LNCAP (cell line): ENCODE measurements around the gene GRIK3.

Experiments used
- TF ChIP-seq, protein P1 (sequence below): fragments of 450-650 bp; IDR thresholded peaks from 2 replicates; pipeline ENCODE4 v1.5.1; 2017; ENCODE audit warnings: mild to moderate bottlenecking

The GRIK3 gene

DNA sequence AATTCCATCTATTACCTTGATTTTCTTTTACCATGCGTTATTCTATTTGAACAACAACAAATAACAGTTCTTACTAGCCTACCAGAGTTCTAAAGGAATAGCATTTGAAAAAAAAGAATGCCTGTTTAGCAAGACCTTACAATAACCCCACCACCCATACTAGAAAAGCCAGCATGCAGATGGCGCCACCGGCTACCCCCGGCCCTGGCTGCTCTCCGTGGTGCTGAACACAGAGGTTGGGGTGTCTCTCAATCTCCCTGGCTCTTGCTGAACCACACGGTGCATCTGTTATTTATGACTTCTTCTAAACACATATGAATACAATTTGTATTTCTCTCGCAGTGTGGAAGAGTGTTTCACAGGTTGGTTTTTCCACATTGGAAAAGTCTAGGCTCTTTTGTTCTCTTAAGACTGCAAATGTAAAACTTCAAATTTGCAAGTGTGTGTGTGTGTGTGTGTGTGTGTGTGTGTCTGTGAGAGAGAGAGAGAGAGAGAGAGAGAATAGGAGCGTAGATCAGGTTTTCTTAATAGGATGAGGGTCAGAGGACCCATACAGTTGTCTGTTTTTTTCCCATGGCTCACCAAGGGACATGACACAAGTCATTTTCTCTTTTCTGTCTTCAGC is 13.6 kb downstream of the GRIK3 start:
- TF ChIP-seq, protein P1, sequence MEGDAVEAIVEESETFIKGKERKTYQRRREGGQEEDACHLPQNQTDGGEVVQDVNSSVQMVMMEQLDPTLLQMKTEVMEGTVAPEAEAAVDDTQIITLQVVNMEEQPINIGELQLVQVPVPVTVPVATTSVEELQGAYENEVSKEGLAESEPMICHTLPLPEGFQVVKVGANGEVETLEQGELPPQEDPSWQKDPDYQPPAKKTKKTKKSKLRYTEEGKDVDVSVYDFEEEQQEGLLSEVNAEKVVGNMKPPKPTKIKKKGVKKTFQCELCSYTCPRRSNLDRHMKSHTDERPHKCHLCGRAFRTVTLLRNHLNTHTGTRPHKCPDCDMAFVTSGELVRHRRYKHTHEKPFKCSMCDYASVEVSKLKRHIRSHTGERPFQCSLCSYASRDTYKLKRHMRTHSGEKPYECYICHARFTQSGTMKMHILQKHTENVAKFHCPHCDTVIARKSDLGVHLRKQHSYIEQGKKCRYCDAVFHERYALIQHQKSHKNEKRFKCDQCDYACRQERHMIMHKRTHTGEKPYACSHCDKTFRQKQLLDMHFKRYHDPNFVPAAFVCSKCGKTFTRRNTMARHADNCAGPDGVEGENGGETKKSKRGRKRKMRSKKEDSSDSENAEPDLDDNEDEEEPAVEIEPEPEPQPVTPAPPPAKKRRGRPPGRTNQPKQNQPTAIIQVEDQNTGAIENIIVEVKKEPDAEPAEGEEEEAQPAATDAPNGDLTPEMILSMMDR: peak; percentile 35

DNA sequence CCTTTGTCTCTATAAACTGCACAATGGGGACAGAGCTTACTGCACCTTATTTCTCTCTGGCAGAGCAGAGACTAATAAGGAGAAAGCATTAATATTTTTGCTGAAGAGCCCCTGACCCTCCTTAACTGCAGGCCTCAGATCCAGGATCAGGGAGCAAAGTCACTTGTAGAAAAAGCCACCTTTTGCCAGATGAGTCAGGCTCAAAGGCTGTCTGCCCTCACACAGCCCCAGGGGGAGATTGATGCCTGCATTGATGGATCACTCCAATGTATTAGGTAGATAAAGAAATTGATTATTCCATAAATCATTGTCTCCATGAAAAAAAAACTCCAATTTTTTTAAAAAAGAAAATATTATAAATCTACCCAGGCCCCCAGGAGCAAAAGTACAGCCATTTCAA is 15.8 kb downstream of the GRIK3 start:
- TF ChIP-seq, protein P1: no peak

DNA sequence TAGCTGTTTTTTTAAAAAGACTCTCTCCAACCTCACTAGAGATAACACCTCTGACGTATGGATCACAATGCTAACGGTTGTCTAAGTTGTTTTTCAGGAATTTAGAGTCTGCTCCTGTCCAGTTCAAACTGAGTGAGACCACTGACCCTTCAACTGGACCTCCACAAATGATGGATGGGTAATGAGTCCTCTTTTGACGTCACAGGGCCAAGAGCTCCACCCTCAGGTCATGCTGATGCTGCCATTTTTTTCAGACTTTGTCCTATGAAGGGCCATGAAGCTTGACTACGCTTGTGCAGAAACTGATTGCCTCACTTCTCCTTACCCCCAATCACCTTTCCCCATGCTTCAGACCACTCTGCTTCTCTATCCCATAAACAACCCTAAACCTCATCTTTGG is 16.6 kb downstream of the GRIK3 start:
- TF ChIP-seq, protein P1: no peak

DNA sequence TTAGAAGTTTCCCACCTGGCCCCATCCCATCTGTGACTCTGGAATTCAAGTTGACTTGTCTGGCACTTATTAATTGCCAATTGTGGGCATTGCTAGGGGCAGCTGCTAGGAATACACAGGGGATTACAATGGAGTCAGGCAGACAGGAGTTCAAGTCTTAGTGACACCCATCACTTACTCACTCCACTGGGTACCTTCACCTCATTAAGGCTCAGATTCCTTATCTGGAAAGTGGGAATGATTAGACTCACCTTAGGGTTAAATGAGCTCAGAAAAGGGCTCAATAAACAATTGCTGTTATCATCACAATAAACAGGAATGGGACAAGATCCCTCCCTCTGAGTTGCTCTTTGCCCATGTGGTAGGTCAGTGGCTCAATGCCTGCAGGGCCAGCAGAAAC is 18.2 kb downstream of the GRIK3 start:
- TF ChIP-seq, protein P1: no peak

DNA sequence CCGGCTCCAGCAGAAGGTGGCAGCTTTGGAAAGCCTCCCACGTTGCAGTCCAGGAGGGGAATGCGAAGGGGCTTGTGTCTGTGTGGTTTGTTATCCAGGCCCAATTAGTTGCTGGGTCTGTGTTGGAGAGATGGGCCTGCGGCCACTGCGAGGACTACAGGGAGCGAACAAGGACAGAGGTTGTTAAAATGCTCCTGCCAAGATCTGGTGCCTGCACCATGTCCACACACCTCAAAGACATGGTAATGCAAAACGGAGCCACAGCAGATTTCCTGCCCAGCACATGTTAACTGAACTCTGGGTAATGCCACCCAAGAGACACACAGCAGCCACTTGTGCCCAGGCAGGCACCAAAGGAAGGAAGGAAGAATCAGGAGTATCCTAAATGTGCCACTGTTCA is 18.6 kb downstream of the GRIK3 start:
- TF ChIP-seq, protein P1: no peak

DNA sequence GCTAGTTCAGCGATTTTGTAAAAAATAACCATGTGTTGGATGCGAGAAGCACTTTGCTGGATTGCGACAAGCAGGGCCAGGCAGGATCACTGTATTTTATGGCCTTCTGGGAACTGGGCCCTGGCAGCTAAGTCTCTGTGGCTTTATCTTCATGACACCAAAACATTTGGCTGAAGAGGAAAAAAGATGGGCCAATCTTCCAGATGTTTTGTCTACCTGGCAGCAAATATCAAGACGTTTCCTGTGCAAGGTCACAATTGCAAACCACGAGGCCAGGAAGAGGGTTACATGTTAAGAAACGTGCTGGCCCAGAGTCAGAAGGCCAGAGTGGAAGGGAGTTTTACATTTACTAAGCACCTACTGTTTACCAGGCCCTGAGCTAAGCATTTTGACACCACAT is 22.1 kb downstream of the GRIK3 start:
- TF ChIP-seq, protein P1: no peak

DNA sequence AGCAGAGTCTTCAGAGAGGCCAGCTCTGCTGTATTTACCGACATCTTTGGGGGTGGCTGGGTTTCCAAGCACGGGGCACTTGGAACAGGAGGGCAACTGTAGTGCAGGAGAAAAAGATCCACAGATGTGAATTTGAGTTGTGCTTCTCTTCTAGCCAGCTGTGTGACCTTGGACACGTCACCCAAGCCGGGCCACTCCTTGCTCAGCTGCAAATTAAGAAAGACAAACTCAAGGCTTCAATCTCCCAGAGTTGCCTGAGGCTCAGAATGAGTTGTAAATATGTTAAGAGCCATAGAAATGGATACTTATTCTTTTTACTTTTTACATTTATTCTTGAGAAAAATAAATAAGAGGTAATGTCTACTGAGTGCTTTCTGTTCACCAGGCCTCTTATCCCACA is 24.3 kb downstream of the GRIK3 start:
- TF ChIP-seq, protein P1: no peak

DNA sequence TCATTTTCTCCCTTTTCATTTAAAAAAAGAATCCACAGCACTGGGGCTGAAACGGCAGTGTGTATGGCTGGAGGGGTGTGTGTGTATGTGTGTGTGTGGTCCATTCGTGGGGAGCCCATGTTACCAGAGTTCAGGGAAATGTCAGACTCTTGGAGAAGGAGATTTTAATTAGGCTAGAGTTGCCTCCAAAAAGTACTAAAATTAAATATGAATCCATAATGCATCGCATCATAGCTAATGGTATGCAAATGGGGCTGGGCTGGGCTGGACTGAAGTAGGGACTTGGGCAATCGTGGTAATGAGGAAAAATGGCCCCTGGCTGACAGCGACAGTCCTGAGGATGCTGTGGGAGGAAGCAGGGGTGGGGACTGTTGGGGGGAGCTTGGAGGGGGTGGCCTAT is 24.8 kb downstream of the GRIK3 start:
- TF ChIP-seq, protein P1: no peak
